NCI-H1694 treated with DMSO at 0.1 percent for 48 hours (cell line): ENCODE measurements around the gene THSD4.

Experiments
- DNase-seq: peaks from one replicate; lab custom pipeline; 2025; lab: John Stamatoyannopoulos, UW

The THSD4 gene

GRCh38 chr15:71547011-71547410, 431.7 kb downstream of the THSD4 start:
- DNase-seq = no peak

DNA sequence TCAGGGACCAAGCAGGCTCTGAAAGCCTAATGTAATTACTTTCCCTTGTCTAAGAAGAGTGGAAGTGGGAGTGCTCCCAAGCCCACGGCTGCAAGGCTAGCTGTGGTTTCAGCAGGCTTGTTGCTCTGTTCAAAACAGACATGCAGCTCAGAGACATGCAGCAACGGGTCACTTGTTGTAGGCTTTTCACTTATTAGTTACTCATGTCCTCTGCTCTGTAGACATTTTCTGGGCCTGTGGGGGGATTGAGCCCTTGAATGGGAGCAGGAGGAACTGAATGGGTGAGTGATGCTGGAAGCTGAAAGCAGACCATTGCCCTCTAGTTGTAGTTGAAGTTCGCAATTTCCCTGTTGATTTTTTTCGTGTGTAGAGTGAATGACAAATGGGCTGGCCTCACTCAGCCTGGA, 433.1 kb downstream of the THSD4 start:
- DNase-seq = no peak

GRCh38 chr15:71549091-71549490, 433.8 kb downstream of the THSD4 start:
- DNase-seq = no peak

DNA sequence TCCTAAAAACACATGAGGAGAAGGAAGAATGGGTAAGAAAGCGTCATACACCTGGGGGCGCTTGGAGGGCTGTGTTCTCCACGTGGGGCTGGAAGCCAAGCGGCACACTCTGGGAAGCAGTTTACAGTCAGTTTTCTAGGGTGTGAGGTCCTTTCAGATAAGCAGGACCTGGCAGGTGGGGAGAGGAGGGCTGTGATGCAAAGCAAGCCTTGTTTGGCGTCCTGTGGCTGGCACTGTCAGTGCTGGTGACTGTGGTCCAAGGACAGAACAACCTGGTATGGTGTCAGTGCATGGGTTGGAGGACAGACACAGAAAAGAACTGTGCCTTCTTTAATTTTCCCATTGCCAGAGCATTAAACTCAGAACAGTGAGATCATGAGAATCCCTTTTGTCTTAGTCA, 434.4 kb downstream of the THSD4 start:
- DNase-seq = no peak

DNA sequence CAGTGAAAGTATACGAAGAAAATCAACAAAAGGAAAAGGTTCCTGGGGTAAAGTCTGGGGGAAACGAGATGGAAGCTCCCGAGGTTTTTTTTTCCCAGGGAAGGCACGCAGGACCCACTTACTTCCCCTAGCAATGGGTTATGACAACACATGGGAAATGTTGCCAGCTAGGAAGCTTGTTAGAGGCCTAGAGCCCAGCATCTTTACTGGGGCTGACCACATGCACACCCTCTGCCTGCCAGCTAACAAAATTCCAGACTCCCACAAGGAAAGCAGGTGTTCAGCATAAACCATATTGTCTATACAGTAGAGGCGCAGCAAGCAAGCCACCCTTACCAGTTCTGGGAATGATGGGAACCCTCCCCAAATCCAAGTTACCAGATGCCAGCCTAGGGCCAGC, 436.3 kb downstream of the THSD4 start:
- DNase-seq = no peak

GRCh38 chr15:71559098-71559497, 443.8 kb downstream of the THSD4 start:
- no peak for DNase-seq

DNA sequence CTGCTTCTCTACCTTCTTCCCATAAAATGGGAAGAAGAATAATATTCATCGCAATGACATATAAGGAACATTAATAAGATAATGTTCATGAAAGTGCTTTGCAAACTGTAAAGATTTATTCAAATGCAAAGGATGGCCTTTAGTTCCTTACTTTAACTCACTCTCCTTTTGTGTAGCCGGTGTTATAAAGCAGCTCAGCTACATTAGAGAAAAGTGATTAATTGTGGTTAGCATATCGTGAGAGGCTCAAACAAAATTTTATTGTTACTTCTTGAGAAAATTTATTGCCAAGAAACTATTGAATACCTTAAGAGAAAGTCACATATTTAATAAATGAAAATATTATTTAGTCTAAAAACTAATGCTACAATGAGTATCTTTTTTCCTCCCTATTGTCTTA, 444.3 kb downstream of the THSD4 start:
- no peak for DNase-seq

DNA sequence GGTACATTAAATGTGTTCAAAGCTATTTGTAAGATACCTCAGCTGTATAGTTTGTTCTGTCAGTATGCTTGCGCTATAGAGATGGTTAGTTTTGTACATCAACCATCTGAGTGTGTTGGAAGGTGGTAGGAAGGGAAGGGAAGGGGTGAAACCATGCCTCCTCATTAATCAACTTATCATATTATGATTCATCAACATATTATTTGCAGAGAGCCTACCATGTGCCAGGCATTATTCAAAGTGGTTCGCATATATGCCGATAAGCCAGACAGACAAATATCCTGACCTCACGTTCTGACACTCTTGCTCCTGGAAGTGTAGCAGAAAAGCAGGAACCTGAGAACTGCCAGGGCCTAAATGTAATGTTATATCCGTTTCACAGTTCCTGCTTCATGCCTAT, 447.0 kb downstream of the THSD4 start:
- DNase-seq = no peak

- DNase-seq = no peak
These were observed 448.9 kb downstream of the THSD4 start for GRCh38 chr15:71564217-71564616.

DNA sequence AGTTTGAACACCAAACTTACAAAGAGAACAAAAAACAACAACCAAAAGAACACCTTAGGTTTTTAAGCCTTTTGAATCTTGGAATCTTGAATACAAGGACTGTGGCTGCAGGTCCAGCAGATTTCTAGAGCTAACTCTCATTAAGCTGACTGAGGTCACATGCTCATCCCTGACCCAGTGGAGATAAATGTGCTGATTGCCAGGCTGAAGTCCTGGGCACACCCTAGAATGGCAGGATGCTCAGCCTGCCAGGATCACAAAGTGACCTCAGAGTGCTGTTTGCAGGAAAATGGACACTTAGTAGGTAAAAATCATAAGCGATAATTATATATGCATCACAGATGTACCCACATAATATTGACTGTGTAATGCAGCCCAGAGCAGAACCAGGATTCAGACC, 449.7 kb downstream of the THSD4 start:
- DNase-seq = no peak

GRCh38 chr15:71565631-71566160, 450.4 kb downstream of the THSD4 start:
- DNase-seq = no peak

- DNase-seq = no peak
These were observed 451.0 kb downstream of the THSD4 start for GRCh38 chr15:71566226-71566625.

GRCh38 chr15:71567173-71567572, 451.9 kb downstream of the THSD4 start:
- DNase-seq = no peak

DNA sequence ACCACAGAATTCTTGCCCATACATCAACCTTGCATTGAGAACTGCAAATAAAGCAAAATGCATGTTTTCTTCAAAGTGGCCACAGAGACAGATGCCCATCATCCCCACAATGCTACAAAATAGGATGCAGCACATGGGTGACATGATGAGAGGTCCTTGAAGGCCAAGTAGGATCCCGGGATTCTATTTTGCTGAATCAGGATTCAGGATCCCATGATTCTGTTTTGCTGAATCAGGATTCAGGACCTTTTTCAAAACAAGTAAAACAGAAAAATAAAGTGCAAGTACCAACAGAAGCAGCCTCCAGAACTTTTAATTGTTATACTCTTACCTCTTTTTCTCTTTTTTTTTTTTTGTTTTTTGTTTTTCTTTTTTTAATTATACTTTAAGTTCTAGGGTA, 453.0 kb downstream of the THSD4 start:
- DNase-seq = no peak

GRCh38 chr15:71570736-71571135, 455.5 kb downstream of the THSD4 start:
- no peak for DNase-seq

GRCh38 chr15:71571641-71572040, 456.4 kb downstream of the THSD4 start:
- DNase-seq = no peak

- DNase-seq = no peak
These were observed 457.3 kb downstream of the THSD4 start for GRCh38 chr15:71572452-71573053.

GRCh38 chr15:71573599-71573998, 458.3 kb downstream of the THSD4 start:
- no peak for DNase-seq

DNA sequence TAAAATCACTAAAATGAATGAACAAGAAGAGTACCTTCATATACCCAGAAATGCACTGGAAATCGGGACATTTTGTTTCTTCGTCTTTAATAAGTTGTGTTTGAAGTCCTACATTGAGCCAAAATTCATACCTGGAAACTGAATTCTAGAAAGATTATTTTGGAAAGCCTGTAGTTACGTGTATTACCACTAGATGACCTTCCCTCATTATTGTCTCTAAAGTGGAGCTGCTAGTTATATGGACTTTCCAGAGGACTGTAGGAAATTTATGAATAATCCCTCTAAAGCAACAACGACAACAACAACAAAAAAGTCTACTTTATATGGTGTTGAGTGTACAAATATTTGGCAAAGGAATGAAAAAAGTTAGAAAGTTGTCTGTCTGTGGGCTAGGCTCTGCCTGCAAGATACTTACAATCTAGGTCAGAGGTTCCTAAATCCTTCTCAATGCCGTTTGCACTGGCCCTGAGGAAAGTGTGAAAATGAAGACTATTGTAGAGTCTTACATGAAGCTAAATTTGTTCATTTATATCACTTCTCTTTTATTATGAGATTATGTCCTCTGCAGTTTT, 460.3 kb downstream of the THSD4 start:
- peak; percentile 38 for DNase-seq

DNA sequence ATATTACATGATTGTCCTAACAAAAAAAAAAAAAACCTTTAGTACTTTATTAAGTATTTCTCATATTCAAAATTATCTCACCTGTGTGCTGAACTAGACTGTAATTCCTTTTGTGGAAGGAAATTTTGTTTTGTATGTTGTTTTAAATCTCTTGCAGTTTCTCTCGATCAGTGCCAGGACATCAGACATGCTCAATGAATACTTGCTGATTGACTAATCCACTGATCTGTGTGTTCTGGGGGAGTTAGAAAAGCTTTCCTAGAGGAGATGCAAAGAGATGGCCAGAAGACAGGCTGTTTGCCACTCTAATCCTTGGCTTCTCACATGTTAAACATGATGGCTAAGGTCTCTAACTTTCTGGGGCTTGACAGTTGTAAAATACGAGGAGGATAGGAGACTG, 461.8 kb downstream of the THSD4 start:
- DNase-seq = no peak

DNA sequence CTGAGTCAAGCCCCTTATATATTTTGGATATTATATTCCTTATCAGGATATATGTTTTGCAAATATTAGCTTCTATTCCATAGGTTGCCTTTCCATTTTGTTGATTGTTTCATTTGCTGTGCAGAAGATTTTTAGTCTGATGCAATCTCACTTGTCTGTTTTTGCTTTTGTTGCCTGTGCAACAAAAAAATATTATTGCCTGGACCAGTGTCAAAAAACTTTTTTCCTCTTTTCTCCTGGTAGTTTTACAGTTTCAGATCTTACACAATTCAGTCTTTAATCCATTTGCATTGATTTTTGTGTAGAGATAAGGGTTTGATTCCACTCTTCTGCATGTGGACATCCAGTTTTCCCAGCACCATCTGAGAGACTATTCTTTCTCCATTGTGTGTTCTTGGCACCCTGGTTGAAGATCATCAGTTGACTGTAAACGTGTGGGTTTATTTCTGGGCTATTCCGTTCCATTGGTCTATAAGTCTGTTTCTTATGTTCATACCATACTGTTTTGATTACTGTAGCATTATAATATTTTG, 466.2 kb downstream of the THSD4 start:
- DNase-seq = no peak

GRCh38 chr15:71585159-71585558, 469.9 kb downstream of the THSD4 start:
- DNase-seq = no peak

DNA sequence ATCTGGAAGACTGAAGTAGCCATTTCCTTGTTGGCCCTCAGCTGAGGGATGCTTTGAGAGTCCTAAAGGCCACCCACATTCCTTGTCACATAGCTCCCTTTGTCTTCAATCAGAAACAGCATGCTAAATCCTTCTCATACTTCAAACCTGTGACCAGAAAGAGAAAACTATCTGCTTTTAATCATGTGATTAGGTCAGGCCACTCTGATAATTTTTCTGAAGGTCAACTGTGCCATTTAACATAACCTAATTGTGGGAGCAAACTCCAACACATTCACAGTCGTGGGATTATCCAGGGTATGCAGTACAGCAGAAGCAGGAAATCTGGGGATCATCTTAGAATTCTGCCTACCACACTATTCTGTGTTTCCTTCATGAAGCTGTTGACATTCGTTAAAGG, 471.2 kb downstream of the THSD4 start:
- DNase-seq = no peak

DNA sequence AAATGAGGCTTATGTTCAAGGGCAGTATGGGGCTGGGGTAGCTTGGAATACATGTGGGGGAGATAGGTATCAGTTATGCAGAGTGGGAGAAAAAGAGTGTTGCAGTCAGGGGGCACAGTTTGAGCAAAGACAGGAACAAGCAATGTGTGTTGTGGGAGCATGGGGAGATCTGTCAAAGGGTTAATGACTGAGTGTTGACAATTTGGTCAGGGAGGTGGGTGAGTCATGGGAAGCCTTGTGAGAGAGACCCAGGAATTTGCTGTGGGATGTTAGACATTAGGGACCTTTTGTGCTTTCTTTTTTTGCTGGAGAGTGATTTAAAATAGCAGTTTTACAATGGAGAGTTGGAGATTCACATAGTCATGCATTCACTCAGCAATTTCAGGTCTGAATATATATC, 473.5 kb downstream of the THSD4 start:
- no peak for DNase-seq
